CD14-positive monocyte (primary cell): ENCODE measurements around the gene TXLNB. TPM values are rescaled to one million over a fixed set of nuclear protein-coding genes. Genes with fewer than 3 reads are reported as not detected.

Source experiments
- DNase-seq, 3 donors: peaks; one replicate each; pipeline ENCODE4 v3.0.0-alpha.2; 2011 to 2022
- H2AFZ ChIP-seq: 2 replicates; pipeline ENCODE4 v1.6.0; 2012; ENCODE audit warnings: mild to moderate bottlenecking, low read depth, low read length, inconsistent platforms; ENCODE audit not compliant: insufficient read depth, poor library complexity, severe bottlenecking
- H3K27ac ChIP-seq, 2 donors: 1 replicate in 1 of 2; 2 replicates in 1 of 2; pipeline ENCODE4 v1.5.1; 2012 to 2013; ENCODE audit warnings: low read length in 2 of 2, control low read depth in 1 of 2, inconsistent platforms in 1 of 2, low read depth in 1 of 2, mild to moderate bottlenecking in 1 of 2
- H3K27me3 ChIP-seq, 2 donors: one replicate each; pipeline versions ENCODE4 v1.6.0 to v1.6.1; 2011 to 2013; ENCODE audit warnings: low read length in 2 of 2; ENCODE audit not compliant: control insufficient read depth in 2 of 2, insufficient read depth in 2 of 2
- H3K36me3 ChIP-seq, 2 donors: replicated peaks in 1 of 2; 1 replicate in 1 of 2; 2 replicates in 1 of 2; pipeline versions ENCODE4 v1.5.1 to v1.6.1; 2012 to 2013; ENCODE audit warnings: low read length in 2 of 2, control low read depth in 1 of 2, inconsistent platforms in 1 of 2, mild to moderate bottlenecking in 1 of 2; ENCODE audit not compliant: insufficient read depth in 2 of 2, control insufficient read depth in 1 of 2
- H3K4me1 ChIP-seq, 2 donors: 1 replicate in 1 of 2; 2 replicates in 1 of 2; pipeline versions ENCODE4 v1.5.1 to v1.6.1; 2012 to 2013; ENCODE audit warnings: low read length in 2 of 2, control low read depth in 1 of 2, inconsistent platforms in 1 of 2, mild to moderate bottlenecking in 1 of 2, moderate library complexity in 1 of 2; ENCODE audit not compliant: insufficient read depth in 2 of 2, control insufficient read depth in 1 of 2
- H3K4me2 ChIP-seq: replicated peaks from 2 replicates; pipeline ENCODE3; 2012; ENCODE audit warnings: low read length, moderate library complexity, mild to moderate bottlenecking; ENCODE audit not compliant: poor library complexity, severe bottlenecking; ENCODE audit errors: extremely low read depth
- H3K4me3 ChIP-seq, 3 experiments: fragments of 200-600 bp in 1 of 3; sonication (generic) in 1 of 3; replicated peaks in 1 of 3; 1 replicate in 2 of 3; 2 replicates in 1 of 3; pipeline ENCODE4 v1.5.1; 2011 to 2013; ENCODE audit warnings: low read length in 3 of 3, mild to moderate bottlenecking in 3 of 3, control low read depth in 2 of 3, low read depth in 2 of 3, inconsistent platforms in 1 of 3, moderate library complexity in 1 of 3
- H3K79me2 ChIP-seq: 2 replicates; pipeline ENCODE4 v1.6.0; 2012; ENCODE audit warnings: mild to moderate bottlenecking, control low read depth, inconsistent platforms, low read length, moderate library complexity; ENCODE audit not compliant: insufficient read depth
- H3K9ac ChIP-seq: 2 replicates; pipeline ENCODE4 v1.6.0; 2017; ENCODE audit warnings: low read length, mild to moderate bottlenecking; ENCODE audit not compliant: insufficient read depth, poor library complexity, severe bottlenecking
- H3K9me3 ChIP-seq, 2 donors: replicated peaks in 1 of 2; 1 replicate in 1 of 2; 2 replicates in 1 of 2; pipeline versions ENCODE4 v1.5.1 to v1.6.1; 2012 to 2013; ENCODE audit warnings: low read length in 2 of 2, control low read depth in 1 of 2; ENCODE audit not compliant: control insufficient read depth in 1 of 2, insufficient read depth in 1 of 2
- H4K20me1 ChIP-seq: 2 replicates; pipeline ENCODE4 v1.6.0; 2012; ENCODE audit warnings: mild to moderate bottlenecking, low read length, control low read depth, moderate library complexity; ENCODE audit not compliant: insufficient read depth
- H3K27ac Mint-ChIP-seq, 7 donors: one replicate each; pipeline ENCODE4 v1.8.0; 2020; ENCODE audit warnings: mild to moderate bottlenecking in 7 of 7, mixed read lengths in 7 of 7, moderate library complexity in 6 of 7, inconsistent platforms in 2 of 7
- H3K27me3 Mint-ChIP-seq, 3 donors: one replicate each; pipeline ENCODE4 v1.8.0; 2021 to 2022; ENCODE audit warnings: low read depth in 3 of 3, mild to moderate bottlenecking in 3 of 3, mixed read lengths in 3 of 3, moderate library complexity in 3 of 3, inconsistent platforms in 1 of 3
- H3K36me3 Mint-ChIP-seq, 2 donors: one replicate each; pipeline ENCODE4 v1.8.0; 2020; ENCODE audit warnings: mixed read lengths in 2 of 2, inconsistent platforms in 1 of 2, mild to moderate bottlenecking in 1 of 2
- H3K4me1 Mint-ChIP-seq: one replicate; pipeline ENCODE4 v1.8.0; 2020; ENCODE audit warnings: mild to moderate bottlenecking, mixed read lengths
- H3K4me3 Mint-ChIP-seq, 2 donors: one replicate each; pipeline ENCODE4 v1.8.0; 2020; ENCODE audit warnings: mild to moderate bottlenecking in 2 of 2, mixed read lengths in 2 of 2, moderate library complexity in 1 of 2
- H3K9me3 Mint-ChIP-seq, 7 donors: one replicate each; pipeline ENCODE4 v1.8.0; 2020 to 2022; ENCODE audit warnings: mixed read lengths in 7 of 7, mild to moderate bottlenecking in 6 of 7, moderate library complexity in 6 of 7, inconsistent platforms in 2 of 7
- WGBS: methylation state at CpG from one replicate; pipeline ENCODE4 v1.1.5; 2013; ENCODE audit warnings: missing lambda C conversion rate; ENCODE audit not compliant: insufficient coverage; 5-methylcytosine and 5-hydroxymethylcytosine counted together
- intact Hi-C, 2 donors: fragments of 100-400 bp; cut with micrococcal nuclease; formaldehyde crosslinking; loops; one replicate each; pipeline versions ENCODE4 v1.15.0 to v1.15.1; 2023
- polyA plus RNA-seq, 3 donors: library from polyadenylated mRNA; depleted of rRNA in 1 of 3; unstranded in 2 of 3; stranded (reverse) in 1 of 3; fragments of 300-500 nt in 2 of 3; fragments of >200 nt in 1 of 3; fragmentation: Illumina TruSeq in 2 of 3; gene quantifications; 1 replicate in 2 of 3; 2 replicates in 1 of 3; pipeline ENCODE4 v1.2.3, GENCODE V29; 2012 to 2021
- TF ChIP-seq, protein P1 (sequence below): fragments of 200-600 bp; IDR thresholded peaks from one replicate; pipeline ENCODE4 v1.8.0; 2022; ENCODE audit warnings: antibody characterized with exemption, mild to moderate bottlenecking

TXLNB gene
- polyA plus RNA-seq, 3 donors, result 0.04 to 0.25 (median 0.14) TPM

DNA sequence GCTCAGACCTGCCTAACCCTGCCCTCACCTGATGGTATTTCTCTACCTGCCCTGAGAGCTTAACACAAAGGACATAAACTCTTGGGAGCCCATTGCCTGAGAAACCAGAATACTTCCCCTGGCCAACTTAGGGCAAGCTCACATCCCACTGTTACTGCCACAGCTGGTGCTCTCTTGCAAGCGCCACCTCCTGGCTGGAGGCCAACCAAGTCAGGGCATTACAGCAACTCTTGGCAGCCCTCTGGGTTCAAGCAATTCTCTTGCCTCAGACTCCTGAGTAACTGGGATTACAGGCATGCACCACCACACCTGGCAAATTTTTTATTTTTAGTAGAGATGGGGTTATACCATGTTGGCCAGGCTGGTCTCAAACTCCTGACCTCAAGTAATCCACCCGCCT is 86.8 kb downstream of the TXLNB start:
- peaks cover 20 to 29% of the 10 kb centered on the region in 2 donors for H3K9me3 ChIP-seq
- DNase-seq, result no peak
- H3K9ac ChIP-seq, result no peak overlapping the region
- Mint-ChIP-seq H3K36me3 (no peaks in the 10 kb centered on the region), H3K4me3 (no peak overlapping the region), H3K27me3 (no peaks in the 10 kb centered on the region), H3K4me1 (no peaks in the 10 kb centered on the region), H3K9me3 (peaks cover 32 to 50% (median 35%) of the 10 kb centered on the region in 7 donors), H3K27ac (peak overlapping the region in 1 of 7 donors; percentile 38)
- H3K36me3 ChIP-seq, result no peaks in the 10 kb centered on the region
- H3K4me2 ChIP-seq, result no peak overlapping the region
- TF ChIP-seq, protein P1, sequence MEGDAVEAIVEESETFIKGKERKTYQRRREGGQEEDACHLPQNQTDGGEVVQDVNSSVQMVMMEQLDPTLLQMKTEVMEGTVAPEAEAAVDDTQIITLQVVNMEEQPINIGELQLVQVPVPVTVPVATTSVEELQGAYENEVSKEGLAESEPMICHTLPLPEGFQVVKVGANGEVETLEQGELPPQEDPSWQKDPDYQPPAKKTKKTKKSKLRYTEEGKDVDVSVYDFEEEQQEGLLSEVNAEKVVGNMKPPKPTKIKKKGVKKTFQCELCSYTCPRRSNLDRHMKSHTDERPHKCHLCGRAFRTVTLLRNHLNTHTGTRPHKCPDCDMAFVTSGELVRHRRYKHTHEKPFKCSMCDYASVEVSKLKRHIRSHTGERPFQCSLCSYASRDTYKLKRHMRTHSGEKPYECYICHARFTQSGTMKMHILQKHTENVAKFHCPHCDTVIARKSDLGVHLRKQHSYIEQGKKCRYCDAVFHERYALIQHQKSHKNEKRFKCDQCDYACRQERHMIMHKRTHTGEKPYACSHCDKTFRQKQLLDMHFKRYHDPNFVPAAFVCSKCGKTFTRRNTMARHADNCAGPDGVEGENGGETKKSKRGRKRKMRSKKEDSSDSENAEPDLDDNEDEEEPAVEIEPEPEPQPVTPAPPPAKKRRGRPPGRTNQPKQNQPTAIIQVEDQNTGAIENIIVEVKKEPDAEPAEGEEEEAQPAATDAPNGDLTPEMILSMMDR, result no peak
- no peaks in the 10 kb centered on the region for H3K79me2 ChIP-seq
- no peak overlapping the region for H3K4me3 ChIP-seq
- H2AFZ ChIP-seq, result no peak overlapping the region
- no peaks in the 10 kb centered on the region for H3K27me3 ChIP-seq
- no peaks in the 10 kb centered on the region for H4K20me1 ChIP-seq
- 100% methylated on average over 1 of the region's 2 CpGs for WGBS
- H3K27ac ChIP-seq, result no peak overlapping the region
- H3K4me1 ChIP-seq, result no peaks in the 10 kb centered on the region
- intact Hi-C loops, result no loop called here

DNA sequence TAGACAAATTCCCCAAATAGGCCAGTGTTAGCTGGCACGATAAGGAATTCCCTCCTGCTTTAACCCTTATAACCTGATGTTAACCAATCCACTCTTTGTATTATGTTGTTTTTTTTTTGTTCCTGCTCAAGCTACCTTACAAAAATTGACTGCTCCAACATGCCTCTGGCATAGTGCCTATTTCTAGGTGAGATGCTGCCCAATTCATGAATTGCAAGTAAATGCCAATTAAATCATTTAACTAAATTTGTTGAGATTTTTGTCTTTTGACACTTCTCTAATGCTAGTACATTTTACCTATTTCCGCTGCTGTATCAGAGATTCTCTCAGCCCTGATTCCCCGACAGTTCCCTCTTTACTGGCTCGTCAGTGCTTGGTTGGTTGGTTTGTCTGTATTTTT is 90.4 kb downstream of the TXLNB start:
- H3K4me3 ChIP-seq, result no peak overlapping the region
- peaks cover 14 to 19% of the 10 kb centered on the region in 2 donors for H3K9me3 ChIP-seq
- H3K27me3 Mint-ChIP-seq, result no peaks in the 10 kb centered on the region
- no peak overlapping the region for H3K27ac Mint-ChIP-seq
- TF ChIP-seq, protein P1, result no peak
- H3K9me3 Mint-ChIP-seq, result peaks cover 10 to 29% (median 21%) of the 10 kb centered on the region in 7 donors
- H2AFZ ChIP-seq, result no peak overlapping the region
- no peak overlapping the region for H3K4me3 Mint-ChIP-seq
- H3K27ac ChIP-seq, result no peak overlapping the region
- no peaks in the 10 kb centered on the region for H4K20me1 ChIP-seq
- H3K27me3 ChIP-seq, result no peaks in the 10 kb centered on the region
- H3K4me2 ChIP-seq, result no peak overlapping the region
- DNase-seq, result no peak
- no peaks in the 10 kb centered on the region for H3K4me1 ChIP-seq
- no peaks in the 10 kb centered on the region for H3K4me1 Mint-ChIP-seq
- no CpG with 5 or more reads among the region's 4 CpGs for whole genome bisulfite sequencing
- H3K36me3 Mint-ChIP-seq, result no peaks in the 10 kb centered on the region
- no peak overlapping the region for H3K9ac ChIP-seq
- no peaks in the 10 kb centered on the region for H3K36me3 ChIP-seq
- H3K79me2 ChIP-seq, result no peaks in the 10 kb centered on the region
- intact Hi-C loops, result no loop called here
